IPS-18c (cell line): ENCODE results near the gene ALG12.
"Not testable (repeated sequence)": the region's sequence is repeated elsewhere in the genome, so short reads cannot be mapped to it uniquely, and the experiment has no call there.

ENCODE experiments used
- H3K4me3 ChIP-seq: 2 replicates; pipeline ENCODE4 v1.7.0; 2013; ENCODE audit warnings: low read depth, mild to moderate bottlenecking, low read length, moderate library complexity; ENCODE audit not compliant: insufficient read depth
- H3K9me3 ChIP-seq: one replicate; pipeline ENCODE4 v1.6.1; 2013; ENCODE audit warnings: mild to moderate bottlenecking, low read length, moderate library complexity; ENCODE audit not compliant: control insufficient read depth, insufficient read depth

The ALG12 gene

DNA sequence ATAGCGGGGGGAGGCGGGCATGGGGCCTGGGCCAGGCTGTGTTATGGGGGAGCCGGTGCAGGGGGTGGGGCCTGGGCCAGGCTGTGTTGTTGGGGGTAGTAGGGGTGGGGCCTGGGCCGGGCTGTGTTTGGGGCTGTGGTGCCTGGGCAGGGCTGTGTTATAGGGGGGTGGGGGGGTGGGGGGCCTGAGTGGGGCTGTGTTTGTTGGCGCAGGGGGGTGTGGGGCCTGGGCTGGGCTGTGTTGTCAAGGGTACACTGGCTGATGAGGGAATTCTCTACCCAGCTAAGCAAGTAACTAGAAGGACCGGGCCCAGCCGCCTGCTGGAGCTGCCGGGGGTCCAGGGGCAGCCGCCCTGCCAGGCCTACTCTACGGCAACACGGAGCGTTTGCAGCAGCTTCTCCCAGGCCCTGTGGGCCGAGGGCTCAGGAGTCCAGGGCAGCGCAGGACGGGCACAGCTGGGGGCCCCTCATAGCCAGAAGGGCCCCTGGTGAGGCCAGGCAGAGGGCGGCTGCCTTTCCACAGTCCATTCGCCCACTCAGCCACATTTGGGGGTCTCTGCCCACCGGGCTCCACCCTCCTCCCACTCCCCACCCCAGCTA lies 32.3 kb upstream of the ALG12 start:
- peaks cover 2% of the 10 kb centered on the region for H3K9me3 ChIP-seq
- H3K4me3 ChIP-seq = no peak overlapping the region

DNA sequence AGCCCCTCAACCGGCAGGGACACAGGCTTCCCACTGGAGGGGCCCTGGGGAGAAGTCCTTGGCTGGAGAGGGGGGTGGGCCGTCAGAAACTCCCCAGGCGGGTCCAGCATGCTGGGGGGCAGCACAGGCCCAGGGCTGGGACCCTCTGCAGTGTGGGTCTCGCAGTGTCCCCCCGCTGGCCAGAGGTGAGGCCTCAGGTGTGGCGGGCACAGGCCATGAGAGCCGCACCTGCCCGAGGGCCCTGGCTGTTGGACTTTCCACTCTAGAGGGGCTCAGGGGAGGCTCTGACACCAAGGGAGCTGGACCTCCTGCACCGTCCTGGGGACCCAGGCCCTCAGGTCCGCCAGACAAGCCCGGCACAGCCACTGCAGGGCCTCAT lies 31.7 kb upstream of the ALG12 start:
- peaks cover 2% of the 10 kb centered on the region for H3K9me3 ChIP-seq
- H3K4me3 ChIP-seq = no peak overlapping the region

DNA sequence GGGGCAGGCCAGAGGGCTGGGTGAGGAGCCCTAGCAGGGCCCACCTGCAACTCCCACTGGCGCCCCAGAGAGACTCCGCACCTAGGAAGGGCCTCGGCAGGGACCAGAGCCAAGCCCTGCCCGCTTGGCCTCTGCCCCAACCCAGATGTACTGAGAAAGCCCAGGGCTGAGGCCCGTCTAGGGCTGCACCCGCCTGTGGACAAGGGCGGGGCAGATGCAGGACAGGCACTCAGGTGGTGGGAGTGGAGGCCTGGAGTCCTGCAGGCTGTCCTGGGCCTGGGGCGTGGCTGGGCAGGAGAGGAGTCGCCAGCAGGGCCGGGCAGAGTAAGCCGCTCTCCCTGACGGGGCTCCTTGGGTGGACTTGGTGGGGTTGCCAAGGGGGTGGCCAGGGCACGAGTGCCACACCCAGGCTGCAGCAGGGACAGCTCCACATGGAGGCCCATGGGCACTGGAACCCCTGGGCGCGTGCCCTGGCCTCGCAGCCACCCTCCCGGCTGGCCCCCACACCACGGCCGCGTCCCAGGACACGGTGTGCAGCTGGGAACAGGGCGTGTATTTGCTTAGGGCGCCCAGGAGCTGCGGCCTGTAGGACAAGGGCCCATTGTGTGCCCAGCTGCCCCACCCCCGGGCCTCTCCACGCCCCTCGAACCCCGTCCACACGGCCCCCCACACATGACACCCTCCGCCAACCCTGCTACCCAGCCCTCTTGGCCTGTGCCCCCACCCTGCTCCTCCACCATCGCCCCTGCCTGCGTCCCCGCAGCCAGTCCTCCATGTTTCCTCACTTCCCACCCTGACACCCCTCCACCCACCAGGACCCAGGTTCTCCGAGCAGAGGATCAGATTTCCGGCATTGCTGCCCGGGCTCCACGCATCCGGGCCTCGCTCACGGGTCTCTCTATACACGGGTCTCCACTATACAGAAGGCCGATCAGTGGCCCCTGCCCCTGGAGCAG lies 31.0 kb upstream of the ALG12 start:
- Histone ChIP-seq H3K9me3 (peaks cover 2% of the 10 kb centered on the region), H3K4me3 (no peak overlapping the region)

DNA sequence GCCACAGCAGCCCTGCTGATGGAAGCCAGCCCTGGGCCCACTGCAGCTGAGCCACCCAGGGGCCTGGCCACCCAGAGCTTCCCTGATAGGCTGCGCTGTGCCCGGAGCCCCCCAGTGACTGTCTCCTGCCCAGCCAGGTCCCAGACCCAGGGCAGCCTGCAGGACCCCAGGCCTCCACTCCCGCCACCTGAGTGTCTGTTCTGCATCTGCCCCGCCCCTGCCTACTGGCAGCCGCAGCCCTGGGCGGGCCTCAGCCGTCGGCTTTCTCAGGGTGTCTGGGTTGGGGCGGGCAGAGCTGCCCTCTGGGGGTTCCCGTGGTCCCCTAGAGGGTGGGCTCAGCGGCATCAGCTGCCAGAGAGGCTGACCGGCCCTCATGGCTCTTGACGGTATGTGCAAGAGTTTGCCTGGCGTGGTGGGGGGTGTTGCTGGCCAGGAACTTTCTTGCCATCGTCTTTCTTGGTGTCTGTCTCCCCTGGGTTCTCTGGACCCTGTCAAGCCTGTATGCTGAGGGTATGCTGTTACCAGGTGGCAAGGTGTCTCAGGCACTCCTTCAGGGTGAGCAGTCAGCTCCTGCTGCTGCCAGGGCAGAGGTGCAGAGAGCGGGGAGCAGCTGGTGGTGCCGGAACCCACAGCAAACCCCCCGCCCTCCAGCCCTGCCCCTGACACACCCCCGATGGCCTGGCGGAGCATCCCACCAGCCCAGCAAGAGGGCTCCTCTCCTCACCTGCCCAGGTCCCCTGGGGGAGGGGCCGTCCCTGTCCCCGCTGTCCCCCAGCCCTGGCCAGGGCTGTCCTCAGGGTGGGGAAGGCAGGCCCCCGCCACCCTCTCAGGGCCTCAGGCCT lies 30.1 kb upstream of the ALG12 start:
- Histone ChIP-seq H3K9me3 (peaks cover 2% of the 10 kb centered on the region), H3K4me3 (no peak overlapping the region)

DNA sequence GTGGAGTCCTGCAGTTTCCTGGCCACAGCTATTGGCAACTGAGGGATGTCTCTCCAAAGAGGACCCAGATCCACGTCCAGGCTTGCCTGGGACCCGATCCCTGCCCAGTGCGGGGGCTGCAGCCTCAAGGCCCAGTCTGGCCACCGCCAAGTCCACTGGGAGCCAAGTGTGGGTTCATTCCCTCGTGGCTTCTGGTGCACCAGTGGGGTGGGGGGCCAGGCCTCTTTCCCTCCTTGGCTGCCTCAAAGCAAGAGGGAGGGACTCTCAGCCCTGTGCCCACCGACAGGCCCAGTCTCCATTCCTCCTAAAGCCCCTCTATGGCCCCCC lies 29.0 kb upstream of the ALG12 start:
- Histone ChIP-seq H3K9me3 (no peaks in the 10 kb centered on the region), H3K4me3 (no peak overlapping the region)

DNA sequence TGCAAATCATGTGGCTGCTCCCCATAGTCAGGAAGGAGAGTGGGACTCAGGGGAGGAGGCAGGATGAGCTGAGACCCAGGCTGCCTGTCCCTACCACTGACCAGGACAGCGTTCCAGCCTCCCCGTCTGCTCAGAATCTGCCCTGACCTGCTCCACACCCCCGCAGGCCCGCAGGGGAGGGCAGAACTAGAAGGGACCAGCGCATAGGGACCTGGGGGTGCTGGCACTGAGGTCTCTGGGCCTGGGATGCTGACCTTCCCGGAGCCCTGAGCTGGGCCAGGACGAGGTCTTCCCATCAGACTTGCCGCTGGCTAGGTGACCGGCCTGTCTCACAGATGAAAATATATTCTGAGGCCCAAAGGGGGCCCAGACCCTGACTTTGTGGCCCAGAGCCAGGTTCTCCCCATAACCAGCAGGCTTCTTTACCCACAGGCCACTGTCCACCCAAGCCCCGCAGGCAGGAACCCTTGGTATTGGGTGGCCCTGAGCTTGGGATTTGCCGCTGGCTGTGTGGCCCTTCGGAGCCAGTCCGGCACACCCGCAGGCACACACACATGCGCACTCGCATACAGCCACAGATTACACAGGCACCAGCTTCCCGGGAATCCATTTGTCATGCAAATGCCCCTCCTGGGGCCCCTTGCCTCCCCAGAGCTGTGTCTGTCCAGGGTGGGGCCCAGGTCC lies 28.5 kb upstream of the ALG12 start:
- Histone ChIP-seq H3K4me3 (no peak overlapping the region), H3K9me3 (no peaks in the 10 kb centered on the region)

DNA sequence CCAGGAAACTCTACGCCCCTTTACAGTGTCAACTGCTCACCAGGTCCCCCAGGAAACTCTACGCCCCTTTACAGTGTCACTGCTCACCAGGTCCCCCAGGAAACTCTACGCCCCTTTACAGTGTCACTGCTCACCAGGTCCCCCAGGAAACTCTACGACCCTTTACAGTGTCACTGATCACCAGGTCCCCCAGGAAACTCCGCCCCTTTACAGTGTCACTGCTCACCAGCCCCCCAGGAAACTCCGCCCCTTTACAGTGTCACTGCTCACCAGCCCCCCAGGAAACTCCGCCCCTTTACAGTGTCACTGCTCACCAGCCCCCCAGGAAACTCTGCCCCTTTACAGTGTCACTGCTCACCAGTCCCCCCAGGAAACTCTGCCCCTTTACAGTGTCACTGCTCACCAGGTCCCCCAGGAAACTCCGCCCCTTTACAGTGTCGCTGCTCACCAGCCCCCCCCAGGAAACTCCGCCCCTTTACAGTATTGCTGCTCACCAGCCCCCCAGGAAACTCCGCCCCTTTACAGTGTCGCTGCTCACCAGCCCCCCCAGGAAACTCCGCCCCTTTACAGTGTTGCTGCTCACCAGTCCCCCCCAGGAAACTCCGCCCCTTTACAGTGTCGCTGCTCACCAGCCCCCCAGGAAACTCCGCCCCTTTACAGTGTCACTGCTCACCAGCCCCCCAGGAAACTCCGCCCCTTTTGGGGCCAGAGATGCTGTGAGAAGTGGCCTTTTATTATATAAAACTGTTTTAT lies 27.0 kb upstream of the ALG12 start:
- not testable (repeated sequence) for H3K9me3 ChIP-seq, H3K4me3 ChIP-seq

DNA sequence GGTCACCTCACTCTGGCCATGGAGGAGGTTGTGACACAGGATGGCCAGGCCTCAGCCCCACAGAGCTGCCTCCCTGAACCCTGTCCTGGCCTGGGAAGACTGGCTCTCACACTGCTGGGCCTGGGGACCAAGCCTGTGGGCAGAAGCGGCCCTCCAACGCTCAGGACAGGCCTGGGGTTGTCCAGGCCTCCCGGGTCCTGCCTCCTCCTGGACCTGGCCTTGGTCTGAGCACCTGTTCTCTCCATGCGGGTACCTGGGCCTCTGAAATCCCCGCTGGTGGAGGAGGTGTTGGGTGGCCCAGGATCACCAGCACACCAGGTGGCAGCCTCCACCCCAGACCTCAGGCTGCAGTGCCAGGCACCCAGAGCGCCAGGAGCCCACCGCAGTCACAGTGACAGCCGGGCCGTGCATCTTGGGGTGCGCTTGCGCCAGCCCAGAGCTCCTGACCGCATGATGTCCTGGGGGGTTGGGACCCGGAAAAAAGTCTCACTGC lies 26.2 kb upstream of the ALG12 start:
- no peaks in the 10 kb centered on the region for H3K9me3 ChIP-seq
- H3K4me3 ChIP-seq = no peak overlapping the region

DNA sequence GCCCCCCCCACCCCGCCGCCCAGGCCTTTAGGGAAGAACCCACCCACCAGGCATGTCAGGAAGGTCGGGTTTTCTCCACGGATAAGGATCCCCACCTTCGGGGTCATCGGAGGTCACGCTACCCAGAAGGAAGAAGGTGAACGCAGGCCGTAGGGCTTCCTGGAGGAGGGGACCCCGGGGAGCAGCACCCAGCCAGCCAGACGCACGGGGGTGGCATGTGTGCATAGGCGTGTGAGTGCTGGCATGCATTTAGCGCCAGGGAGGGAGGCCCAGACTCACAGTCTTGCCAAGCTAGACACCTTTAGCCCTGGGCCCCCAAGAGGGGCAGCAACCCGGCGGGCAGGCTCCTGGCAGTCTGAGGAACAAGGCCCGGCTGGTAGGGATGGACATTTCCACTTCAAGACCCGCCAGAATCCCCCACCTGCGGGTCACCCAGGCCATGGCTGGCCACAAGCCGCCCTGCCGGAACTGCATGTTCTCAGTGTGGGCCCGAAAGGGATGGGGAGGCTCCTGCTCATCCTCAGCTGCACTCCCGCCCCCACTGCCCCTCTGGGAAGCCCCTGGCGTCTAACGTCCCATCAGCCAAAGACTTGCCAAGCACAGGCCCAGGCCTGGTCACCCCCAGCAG lies 25.6 kb upstream of the ALG12 start:
- no peak overlapping the region for H3K4me3 ChIP-seq

DNA sequence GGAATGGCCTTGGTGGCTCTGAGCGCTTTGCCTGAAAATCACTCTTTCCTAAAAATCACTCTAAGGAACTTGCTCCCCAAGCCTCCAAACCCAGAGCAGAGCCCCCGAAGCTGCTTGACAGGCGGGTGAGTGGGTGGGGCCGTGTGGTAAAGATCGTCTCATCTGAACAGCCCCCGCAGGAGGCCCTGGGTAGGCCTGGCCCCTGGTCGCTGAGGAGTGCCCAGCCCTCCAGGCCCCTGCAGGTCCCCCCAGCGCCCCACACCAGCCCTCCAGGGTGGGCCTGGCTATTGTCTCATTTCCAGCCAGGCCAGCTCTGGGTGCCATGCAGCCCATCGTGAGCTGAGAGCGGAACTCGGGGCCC lies 25.1 kb upstream of the ALG12 start:
- H3K9me3 ChIP-seq = no peaks in the 10 kb centered on the region

More for the DNA sequence above, 25.6 kb upstream of the ALG12 start:
- H3K9me3 ChIP-seq = no peaks in the 10 kb centered on the region

DNA sequence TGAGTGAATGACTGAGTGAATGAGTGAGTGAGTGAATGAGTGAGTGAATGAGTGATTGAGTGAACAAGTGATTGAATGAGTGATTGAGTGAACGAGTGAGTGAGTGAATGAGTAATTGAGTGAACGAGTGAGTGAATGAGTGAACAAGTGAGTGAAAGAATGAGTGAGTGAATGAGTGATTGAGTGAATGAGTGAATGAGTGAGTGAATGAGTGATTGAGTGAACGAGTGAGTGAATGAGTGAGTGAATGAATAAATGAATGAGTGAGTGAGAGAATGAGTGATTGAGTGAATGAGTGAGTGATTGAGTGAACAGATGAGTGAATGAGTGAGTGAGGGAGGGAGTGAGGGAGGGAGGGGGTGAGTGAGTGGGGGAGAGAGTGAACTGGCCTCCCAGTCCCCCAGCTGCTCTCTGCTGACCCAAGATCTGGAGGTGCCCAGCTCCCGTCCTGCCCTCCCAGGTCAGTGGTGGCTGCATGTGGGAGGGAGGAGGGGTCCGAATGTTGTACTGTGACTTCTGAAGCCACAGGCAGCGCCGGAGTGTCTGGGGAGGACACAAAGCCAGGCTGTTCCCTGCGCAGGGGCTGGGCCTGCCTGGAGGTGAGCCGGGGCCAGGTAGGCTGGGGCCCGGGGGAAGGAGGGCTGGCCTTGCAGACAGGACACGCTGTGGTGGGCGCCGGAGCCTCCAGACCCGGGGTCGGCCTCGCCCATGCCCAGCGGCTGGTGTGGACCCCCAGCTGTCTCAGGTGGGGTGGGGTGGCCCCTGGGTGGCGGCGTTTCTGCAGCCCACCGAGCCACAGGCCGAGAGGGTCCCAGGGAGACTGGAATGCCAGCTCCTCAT lies 24.5 kb upstream of the ALG12 start:
- Histone ChIP-seq H3K9me3 (no peaks in the 10 kb centered on the region), H3K4me3 (no peak overlapping the region)

More for the DNA sequence above, 25.1 kb upstream of the ALG12 start:
- H3K4me3 ChIP-seq = no peak overlapping the region

DNA sequence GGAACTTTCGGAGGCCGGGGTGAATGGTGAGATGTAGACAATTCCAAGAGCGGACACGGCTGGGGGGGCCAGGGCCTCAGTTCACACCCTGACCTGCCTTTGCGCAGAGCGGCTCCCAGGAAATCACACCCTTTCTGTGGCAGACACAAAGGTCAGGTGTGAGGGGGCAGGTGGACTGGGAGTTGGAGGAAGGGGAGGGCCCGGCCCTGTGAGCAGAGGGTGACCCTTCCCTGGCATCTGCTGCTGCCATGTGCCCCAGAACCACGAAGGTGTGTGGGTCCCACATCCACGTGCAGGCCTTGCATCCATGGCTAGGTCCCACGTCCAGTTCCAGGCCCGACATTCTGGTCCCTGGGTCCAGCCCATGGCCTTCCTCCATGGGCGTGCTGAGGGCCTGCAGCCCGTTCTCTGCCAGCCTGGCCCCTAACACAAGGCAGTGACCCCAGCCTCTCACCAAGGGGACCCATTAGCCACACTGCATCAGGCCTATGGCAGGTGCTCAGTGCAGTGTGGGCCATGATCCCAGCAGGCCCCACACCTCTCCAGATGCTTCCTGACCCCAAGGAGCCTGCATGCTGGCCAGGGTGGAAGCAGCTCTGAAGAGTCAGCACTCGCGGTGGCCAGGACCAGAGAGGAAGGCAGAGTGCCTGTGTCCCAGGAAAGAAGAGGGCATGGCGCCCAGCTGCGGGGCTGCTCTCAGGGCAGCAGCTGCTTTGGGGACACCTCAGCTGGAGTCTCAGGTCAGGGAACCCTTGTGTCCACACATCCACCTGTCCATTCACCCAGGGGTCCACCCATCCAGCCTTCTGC lies 23.5 kb upstream of the ALG12 start:
- H3K4me3 ChIP-seq = no peak overlapping the region
- H3K9me3 ChIP-seq = no peaks in the 10 kb centered on the region

DNA sequence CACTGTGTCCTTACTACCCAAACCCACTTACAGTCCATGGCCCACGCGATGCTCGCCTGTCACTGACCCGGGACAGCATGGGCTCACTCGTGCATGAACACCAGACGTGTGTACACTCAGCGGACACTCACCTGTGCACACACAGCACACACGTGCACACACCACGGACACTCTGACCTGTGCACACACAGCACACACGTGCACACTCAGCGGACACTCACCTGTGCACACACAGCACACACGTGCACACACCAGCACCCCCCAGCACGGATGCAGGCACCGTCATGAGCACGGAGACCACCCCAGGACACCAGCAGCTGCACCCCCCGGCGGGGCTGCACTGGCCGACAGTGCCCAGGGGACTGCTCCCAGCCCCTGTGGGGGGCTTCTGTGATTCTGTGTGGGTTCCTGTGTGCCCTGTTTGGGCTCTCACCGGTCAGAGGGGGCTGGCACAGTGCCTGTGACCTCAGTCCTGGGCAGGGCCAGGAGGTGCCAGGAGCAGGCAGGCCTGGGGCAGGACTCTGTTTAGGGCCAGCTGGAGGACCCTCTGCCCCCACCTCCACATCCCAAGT lies 20.4 kb upstream of the ALG12 start:
- Histone ChIP-seq H3K9me3 (no peaks in the 10 kb centered on the region), H3K4me3 (no peak overlapping the region)

DNA sequence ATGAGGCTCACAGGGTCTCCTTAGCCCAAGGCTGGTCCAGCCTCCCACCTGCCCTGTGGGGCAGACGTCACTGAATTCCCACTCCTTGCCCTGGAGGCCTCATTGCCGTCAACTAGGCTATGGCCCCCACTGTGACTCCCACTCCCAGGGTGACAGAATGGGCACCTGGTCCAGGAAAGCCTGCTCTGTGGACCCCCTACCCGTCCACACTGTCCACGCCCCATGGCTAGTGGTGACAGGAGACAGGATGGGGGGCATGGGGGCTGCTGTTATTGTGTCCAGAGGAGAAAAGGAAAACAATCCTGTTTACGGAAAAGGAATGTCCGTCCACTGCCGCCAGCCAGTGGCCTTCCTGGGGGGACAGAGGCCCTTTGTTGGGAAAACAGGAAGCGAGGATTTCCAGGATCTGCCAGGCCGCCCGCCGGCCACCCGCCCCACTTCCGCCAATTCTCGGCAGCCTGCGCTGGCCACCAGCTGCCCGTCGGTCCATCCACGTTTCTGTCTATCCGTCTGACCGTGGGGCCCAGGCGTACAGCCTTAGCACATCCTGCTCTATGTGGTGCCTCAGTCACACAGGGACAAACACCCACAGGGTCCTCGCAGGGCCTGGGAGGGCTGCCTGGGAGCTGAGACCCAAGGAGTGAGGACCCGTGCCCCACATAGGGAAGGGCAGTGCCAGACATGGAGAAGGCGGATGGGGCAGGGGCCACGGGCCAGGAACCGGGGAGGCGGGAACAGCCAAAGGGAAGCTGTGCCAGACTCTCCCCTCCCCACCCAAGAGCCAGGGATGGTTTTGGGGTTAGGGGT lies 19.7 kb upstream of the ALG12 start:
- H3K9me3 ChIP-seq = no peaks in the 10 kb centered on the region
- H3K4me3 ChIP-seq = no peak overlapping the region
